ENCODE data around the gene ALAS1.

Gene ALAS1

GRCh38 chr3:52210037-52210436 lies 12.1 kb downstream of the ALAS1 start:
- Histone ChIP-seq H2BK12ac (ENCODE audit: low read length in 2 of 2) (no peak overlapping the region), H2BK15ac (ENCODE audit: low read depth, poor library complexity, severe bottlenecking) (no peak overlapping the region), H3K36me3 (ENCODE audit: control insufficient read depth in 1 of 2, insufficient read depth in 2 of 2, low read depth in 1 of 2, low read length in 2 of 2) (peaks cover 60 to 95% of the 10 kb centered on the region in 2 experiments), H2AFZ (ENCODE audit: low read depth, low read length) (no peak overlapping the region), H3K23ac (ENCODE audit: low read length in 2 of 2) (no peak overlapping the region), H2BK120ac (ENCODE audit: low read depth, low read length) (no peak overlapping the region), H3K9ac (ENCODE audit: low read length) (no peak overlapping the region), H3K18ac (ENCODE audit: low read depth in 1 of 2, low read length in 2 of 2) (no peak overlapping the region), H3K27me3 (ENCODE audit: control insufficient read depth in 1 of 2, insufficient read depth in 1 of 2, low read length in 2 of 2) (no peaks in the 10 kb centered on the region), H4K91ac (ENCODE audit: low read length) (no peak overlapping the region), H3K4me1 (ENCODE audit: control insufficient read depth, insufficient read depth, low read depth, low read length) (no peaks in the 10 kb centered on the region), H3K14ac (ENCODE audit: low read length in 2 of 2) (no peak overlapping the region), H2AK5ac (ENCODE audit: low read length, severe bottlenecking) (no peak overlapping the region), H3K4me2 (ENCODE audit: low read length, poor library complexity, severe bottlenecking) (no peak overlapping the region), H3K9me3 (ENCODE audit: control insufficient read depth, low read length) (no peaks in the 10 kb centered on the region), H3K27ac (ENCODE audit: low read length, poor library complexity, severe bottlenecking) (no peak overlapping the region), H4K8ac (ENCODE audit: low read length) (no peak overlapping the region), H3K4ac (ENCODE audit: low read depth in 1 of 2, low read length in 2 of 2) (no peak overlapping the region), H3K79me1 (replicated peaks; ENCODE audit: low read length, poor library complexity, severe bottlenecking) (peaks cover 18% of the 10 kb centered on the region), H2BK5ac (ENCODE audit: low read depth, low read length, poor library complexity, severe bottlenecking) (no peak overlapping the region), H3K4me3 (ENCODE audit: insufficient read depth in 1 of 2, low read depth in 1 of 2, low read length in 2 of 2) (no peak overlapping the region)
- DNase-seq, result no peak

GRCh38 chr3:52210550-52211046 lies 12.6 kb downstream of the ALAS1 start:
- H2AFZ ChIP-seq (ENCODE audit: low read depth, low read length), result no peak overlapping the region
- H3K18ac ChIP-seq (ENCODE audit: low read depth in 1 of 2, low read length in 2 of 2), result no peak overlapping the region
- no peak overlapping the region for H2AK5ac ChIP-seq (ENCODE audit: low read length, severe bottlenecking)
- H3K36me3 ChIP-seq (ENCODE audit: control insufficient read depth in 1 of 2, insufficient read depth in 2 of 2, low read depth in 1 of 2, low read length in 2 of 2), result peaks cover 64 to 95% of the 10 kb centered on the region in 2 experiments
- H4K91ac ChIP-seq (ENCODE audit: low read length), result no peak overlapping the region
- no peak overlapping the region for H2BK15ac ChIP-seq (ENCODE audit: low read depth, poor library complexity, severe bottlenecking)
- H3K27ac ChIP-seq (ENCODE audit: low read length, poor library complexity, severe bottlenecking), result no peak overlapping the region
- H3K9ac ChIP-seq (ENCODE audit: low read length), result no peak overlapping the region
- H3K4me1 ChIP-seq (ENCODE audit: control insufficient read depth, insufficient read depth, low read depth, low read length), result no peaks in the 10 kb centered on the region
- no peak overlapping the region for H4K8ac ChIP-seq (ENCODE audit: low read length)
- H2BK120ac ChIP-seq (ENCODE audit: low read depth, low read length), result no peak overlapping the region
- H2BK5ac ChIP-seq (ENCODE audit: low read depth, low read length, poor library complexity, severe bottlenecking), result no peak overlapping the region
- H3K9me3 ChIP-seq (ENCODE audit: control insufficient read depth, low read length), result no peaks in the 10 kb centered on the region
- H3K4me2 ChIP-seq (ENCODE audit: low read length, poor library complexity, severe bottlenecking), result no peak overlapping the region
- H3K14ac ChIP-seq (ENCODE audit: low read length in 2 of 2), result no peak overlapping the region
- H3K27me3 ChIP-seq (ENCODE audit: control insufficient read depth in 1 of 2, insufficient read depth in 1 of 2, low read length in 2 of 2), result no peaks in the 10 kb centered on the region
- H3K4me3 ChIP-seq (ENCODE audit: insufficient read depth in 1 of 2, low read depth in 1 of 2, low read length in 2 of 2), result no peak overlapping the region
- no peak overlapping the region for H2BK12ac ChIP-seq (ENCODE audit: low read length in 2 of 2)
- 98% methylated on average over 3 of the region's 6 CpGs for WGBS
- peak; percentile 61 for DNase-seq
- H3K79me1 ChIP-seq (replicated peaks; ENCODE audit: low read length, poor library complexity, severe bottlenecking), result peaks cover 18% of the 10 kb centered on the region
- no peak overlapping the region for H3K23ac ChIP-seq (ENCODE audit: low read length in 2 of 2)
- H3K4ac ChIP-seq (ENCODE audit: low read depth in 1 of 2, low read length in 2 of 2), result no peak overlapping the region

- DNase-seq, result no peak
- Histone ChIP-seq H2BK12ac (ENCODE audit: low read length in 2 of 2) (no peak overlapping the region), H2BK5ac (ENCODE audit: low read depth, low read length, poor library complexity, severe bottlenecking) (no peak overlapping the region), H2AK5ac (ENCODE audit: low read length, severe bottlenecking) (no peak overlapping the region), H3K4me2 (ENCODE audit: low read length, poor library complexity, severe bottlenecking) (no peak overlapping the region), H3K9ac (ENCODE audit: low read length) (no peak overlapping the region), H3K14ac (ENCODE audit: low read length in 2 of 2) (no peak overlapping the region), H3K9me3 (ENCODE audit: control insufficient read depth, low read length) (no peaks in the 10 kb centered on the region), H4K8ac (ENCODE audit: low read length) (no peak overlapping the region), H3K23ac (ENCODE audit: low read length in 2 of 2) (no peak overlapping the region), H4K91ac (ENCODE audit: low read length) (no peak overlapping the region), H2BK15ac (ENCODE audit: low read depth, poor library complexity, severe bottlenecking) (no peak overlapping the region), H3K4ac (ENCODE audit: low read depth in 1 of 2, low read length in 2 of 2) (no peak overlapping the region), H2AFZ (ENCODE audit: low read depth, low read length) (no peak overlapping the region), H2BK120ac (ENCODE audit: low read depth, low read length) (no peak overlapping the region), H3K4me3 (ENCODE audit: insufficient read depth in 1 of 2, low read depth in 1 of 2, low read length in 2 of 2) (no peak overlapping the region), H3K27ac (ENCODE audit: low read length, poor library complexity, severe bottlenecking) (no peak overlapping the region), H3K18ac (ENCODE audit: low read depth in 1 of 2, low read length in 2 of 2) (no peak overlapping the region), H3K79me1 (replicated peaks; ENCODE audit: low read length, poor library complexity, severe bottlenecking) (peaks cover 18% of the 10 kb centered on the region), H3K36me3 (ENCODE audit: control insufficient read depth in 1 of 2, insufficient read depth in 2 of 2, low read depth in 1 of 2, low read length in 2 of 2) (peaks cover 68 to 91% of the 10 kb centered on the region in 2 experiments), H3K27me3 (ENCODE audit: control insufficient read depth in 1 of 2, insufficient read depth in 1 of 2, low read length in 2 of 2) (no peaks in the 10 kb centered on the region), H3K4me1 (ENCODE audit: control insufficient read depth, insufficient read depth, low read depth, low read length) (no peaks in the 10 kb centered on the region)
- WGBS, result 97% methylated on average over 18 of the region's 18 CpGs
Measured at GRCh38 chr3:52211268-52211891, 13.4 kb downstream of the ALAS1 start.

GRCh38 chr3:52213005-52213404 lies 15.0 kb downstream of the ALAS1 start:
- peaks cover 59 to 78% of the 10 kb centered on the region in 2 experiments for H3K36me3 ChIP-seq (ENCODE audit: control insufficient read depth in 1 of 2, insufficient read depth in 2 of 2, low read depth in 1 of 2, low read length in 2 of 2)

More at GRCh38 chr3:52213005-52213404, 15.0 kb downstream of the ALAS1 start:
- Histone ChIP-seq H3K79me1 (replicated peaks; ENCODE audit: low read length, poor library complexity, severe bottlenecking) (peaks cover 14% of the 10 kb centered on the region), H3K27ac (ENCODE audit: low read length, poor library complexity, severe bottlenecking) (no peak overlapping the region), H2BK120ac (ENCODE audit: low read depth, low read length) (no peak overlapping the region), H2AFZ (ENCODE audit: low read depth, low read length) (no peak overlapping the region), H2BK12ac (ENCODE audit: low read length in 2 of 2) (no peak overlapping the region), H3K4me3 (ENCODE audit: insufficient read depth in 1 of 2, low read depth in 1 of 2, low read length in 2 of 2) (no peak overlapping the region), H3K14ac (ENCODE audit: low read length in 2 of 2) (no peak overlapping the region), H2AK5ac (ENCODE audit: low read length, severe bottlenecking) (no peak overlapping the region), H3K18ac (ENCODE audit: low read depth in 1 of 2, low read length in 2 of 2) (no peak overlapping the region), H3K9me3 (ENCODE audit: control insufficient read depth, low read length) (no peaks in the 10 kb centered on the region), H3K9ac (ENCODE audit: low read length) (peak overlapping the region; percentile 52), H3K23ac (ENCODE audit: low read length in 2 of 2) (no peak overlapping the region), H4K8ac (ENCODE audit: low read length) (no peak overlapping the region), H2BK15ac (ENCODE audit: low read depth, poor library complexity, severe bottlenecking) (no peak overlapping the region), H4K91ac (ENCODE audit: low read length) (no peak overlapping the region), H2BK5ac (ENCODE audit: low read depth, low read length, poor library complexity, severe bottlenecking) (no peak overlapping the region), H3K4ac (ENCODE audit: low read depth in 1 of 2, low read length in 2 of 2) (no peak overlapping the region), H3K4me1 (ENCODE audit: control insufficient read depth, insufficient read depth, low read depth, low read length) (peaks cover 8% of the 10 kb centered on the region), H3K27me3 (ENCODE audit: control insufficient read depth in 1 of 2, insufficient read depth in 1 of 2, low read length in 2 of 2) (no peaks in the 10 kb centered on the region), H3K4me2 (ENCODE audit: low read length, poor library complexity, severe bottlenecking) (no peak overlapping the region)
- 74% methylated on average over 7 of the region's 8 CpGs for WGBS
- no peak for DNase-seq
